ENCODE results near the gene TSHZ2.

DNA sequence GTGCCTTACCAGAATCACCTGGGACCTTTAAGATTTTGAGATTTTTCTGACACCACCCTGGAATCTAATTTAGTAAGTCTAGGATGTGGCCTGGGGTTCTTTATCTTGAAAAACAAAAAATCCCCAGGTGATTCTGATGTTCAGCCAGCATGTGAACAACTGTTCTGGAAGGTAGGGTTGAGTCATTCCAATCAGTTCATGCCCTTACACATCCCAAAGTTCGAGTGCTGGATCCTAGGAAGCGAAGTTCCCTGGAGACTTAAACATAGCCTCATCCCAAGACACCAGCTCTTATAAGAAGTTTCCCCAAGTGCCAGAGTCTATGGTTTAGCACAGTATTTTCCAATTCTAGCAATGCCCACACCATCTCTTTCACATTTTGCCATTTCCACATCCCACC, 6.3 kb upstream of the TSHZ2 start:
- no peak for TF ChIP-seq CREB1 (IDR thresholded peaks at IDR 0.05)
- TF ChIP-seq CREB1 (CRISPR knock-in tag; IDR thresholded peaks at IDR 0.05): no peak
- TF ChIP-seq ATF2 (CRISPR knock-in tag; IDR thresholded peaks at IDR 0.05): no peak
- TF ChIP-seq, protein P1, sequence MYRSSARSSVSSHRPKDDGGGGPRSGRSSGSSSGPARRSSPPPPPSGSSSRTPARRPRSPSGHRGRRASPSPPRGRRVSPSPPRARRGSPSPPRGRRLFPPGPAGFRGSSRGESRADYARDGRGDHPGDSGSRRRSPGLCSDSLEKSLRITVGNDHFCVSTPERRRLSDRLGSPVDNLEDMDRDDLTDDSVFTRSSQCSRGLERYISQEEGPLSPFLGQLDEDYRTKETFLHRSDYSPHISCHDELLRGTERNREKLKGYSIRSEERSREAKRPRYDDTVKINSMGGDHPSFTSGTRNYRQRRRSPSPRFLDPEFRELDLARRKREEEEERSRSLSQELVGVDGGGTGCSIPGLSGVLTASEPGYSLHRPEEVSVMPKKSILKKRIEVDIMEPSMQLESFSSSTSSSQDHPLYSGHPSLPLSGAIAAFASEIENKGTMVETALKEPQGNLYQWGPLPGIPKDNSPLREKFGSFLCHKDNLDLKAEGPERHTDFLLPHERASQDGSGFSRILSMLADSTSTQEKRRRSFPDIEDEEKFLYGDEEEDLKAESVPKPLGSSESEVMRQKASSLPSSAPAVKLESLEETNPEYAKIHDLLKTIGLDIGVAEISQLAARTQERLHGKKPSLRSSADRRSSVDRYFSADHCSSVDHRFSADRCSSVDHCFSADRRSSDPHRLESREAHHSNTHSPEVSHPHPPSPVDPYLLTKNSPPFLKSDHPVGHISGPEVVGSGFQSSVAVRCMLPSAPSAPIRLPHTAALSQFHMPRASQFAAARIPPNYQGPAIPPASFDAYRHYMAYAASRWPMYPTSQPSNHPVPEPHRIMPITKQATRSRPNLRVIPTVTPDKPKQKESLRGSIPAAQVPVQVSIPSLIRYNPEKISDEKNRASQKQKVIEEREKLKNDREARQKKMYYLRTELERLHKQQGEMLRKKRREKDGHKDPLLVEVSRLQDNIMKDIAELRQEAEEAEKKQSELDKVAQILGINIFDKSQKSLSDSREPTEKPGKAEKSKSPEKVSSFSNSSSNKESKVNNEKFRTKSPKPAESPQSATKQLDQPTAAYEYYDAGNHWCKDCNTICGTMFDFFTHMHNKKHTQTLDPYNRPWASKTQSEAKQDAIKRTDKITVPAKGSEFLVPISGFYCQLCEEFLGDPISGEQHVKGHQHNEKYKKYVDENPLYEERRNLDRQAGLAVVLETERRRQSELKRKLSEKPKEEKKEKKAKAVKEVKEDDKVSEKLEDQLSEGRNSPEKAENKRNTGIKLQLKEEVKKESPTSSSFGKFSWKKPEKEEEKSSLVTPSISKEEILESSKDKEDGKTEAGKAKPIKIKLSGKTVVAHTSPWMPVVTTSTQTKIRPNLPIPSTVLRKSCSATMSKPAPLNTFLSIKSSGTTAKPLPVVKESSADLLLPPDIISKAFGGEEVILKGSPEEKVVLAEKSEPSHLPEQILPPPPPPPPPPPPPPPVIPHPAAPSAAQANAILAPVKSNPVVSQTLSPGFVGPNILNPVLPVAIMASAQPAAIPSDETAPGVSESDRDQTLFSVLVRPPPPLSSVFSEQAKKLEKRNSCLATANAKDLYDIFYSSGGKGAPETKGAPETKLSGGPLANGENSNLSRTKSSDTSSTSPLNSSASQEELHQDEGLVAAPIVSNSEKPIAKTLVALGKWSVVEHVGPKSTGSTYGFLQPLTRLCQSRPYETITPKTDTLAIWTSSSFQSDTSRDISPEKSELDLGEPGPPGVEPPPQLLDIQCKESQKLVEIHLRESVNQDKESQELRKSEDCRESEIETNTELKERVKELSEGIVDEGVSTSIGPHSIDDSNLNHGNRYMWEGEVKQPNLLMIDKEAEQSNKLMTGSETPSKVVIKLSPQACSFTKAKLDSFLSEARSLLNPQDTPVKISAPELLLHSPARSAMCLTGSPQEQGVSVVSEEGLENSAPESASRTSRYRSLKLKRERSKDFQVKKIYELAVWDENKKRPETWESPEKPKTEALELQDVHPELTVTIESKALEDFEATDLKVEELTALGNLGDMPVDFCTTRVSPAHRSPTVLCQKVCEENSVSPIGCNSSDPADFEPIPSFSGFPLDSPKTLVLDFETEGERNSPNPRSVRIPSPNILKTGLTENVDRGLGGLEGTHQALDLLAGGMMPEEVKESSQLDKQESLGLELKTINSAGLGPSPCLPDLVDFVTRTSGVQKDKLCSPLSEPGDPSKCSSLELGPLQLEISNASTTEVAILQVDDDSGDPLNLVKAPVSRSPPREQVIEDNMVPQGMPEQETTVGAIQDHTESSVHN (IDR thresholded peaks at IDR 0.05; ENCODE audit: borderline replicate concordance in 1 of 2, low read depth in 1 of 2): no peak
- no peak for TF ChIP-seq SMARCA4 (IDR thresholded peaks at IDR 0.05)
- no peak for TF ChIP-seq POLR2H (tag; IDR thresholded peaks at IDR 0.05; ENCODE audit: low read depth)
- TF ChIP-seq ZNF589 (CRISPR knock-in tag; IDR thresholded peaks at IDR 0.05; ENCODE audit: low read depth): no peak
- TF ChIP-seq HNRNPH1 (optimal IDR thresholded peaks at IDR 0.05; ENCODE audit: low read depth, low read length): no peak
- no peak for TF ChIP-seq ZBTB33 (CRISPR knock-in tag; IDR thresholded peaks at IDR 0.05)
- TF ChIP-seq FOS (IDR thresholded peaks at IDR 0.05; ENCODE audit: extremely low read depth, insufficient read length): no peak
- TF ChIP-seq CTCF (IDR thresholded peaks at IDR 0.05 in 2 of 3, conservative IDR thresholded peaks at IDR 0.05 in 1 of 3; ENCODE audit: insufficient read depth in 2 of 3, low read depth in 1 of 3, low read length in 3 of 3): no peak
- TF ChIP-seq KLF16 (IDR thresholded peaks at IDR 0.05): no peak
